Right renal cortex interstitium (tissue), 3 donors: Measurements from ENCODE around the gene PTBP3. TPM values are rescaled to one million over a fixed set of nuclear protein-coding genes. Genes with fewer than 3 reads are reported as not detected.

ENCODE experiments used
- DNase-seq, 3 donors: peaks; one replicate each; pipeline ENCODE4 v3.0.0-alpha.2; 2013; ENCODE audit warnings: low read depth in 3 of 3, low spot score in 2 of 3
- polyA plus RNA-seq, 3 donors: library from polyadenylated mRNA; unstranded; fragments of 120-200 nt; gene quantifications; one replicate each; pipeline ENCODE4 v1.2.1, GENCODE V29; 2013; ENCODE audit not compliant: insufficient read length in 3 of 3

The PTBP3 gene
- polyA plus RNA-seq, 3 donors: 84.3 to 94.1 (median 92.0) TPM

- no peak for DNase-seq
Observed at GRCh38 chr9:112174222-112174964, 159.0 kb downstream of the PTBP3 start.

GRCh38 chr9:112173489-112174221 is 159.8 kb downstream of the PTBP3 start:
- no peak for DNase-seq

GRCh38 chr9:112170968-112171367 is 162.5 kb downstream of the PTBP3 start:
- no peak for DNase-seq

- no peak for DNase-seq
Observed at GRCh38 chr9:112170235-112170634, 163.2 kb downstream of the PTBP3 start.

GRCh38 chr9:112169368-112169767 is 164.1 kb downstream of the PTBP3 start:
- DNase-seq: no peak

- no peak for DNase-seq
Observed at GRCh38 chr9:112168197-112168596, 165.2 kb downstream of the PTBP3 start.

Other genes starting within 250 kb of the PTBP3 start
- 10 to 100 TPM; 31.7 to 41.4 (median 31.8) TPM for gene SUSD1, start 158.3 kb downstream of the PTBP3 start, polyA plus RNA-seq
- gene HSDL2, start 46.5 kb upstream of the PTBP3 start, polyA plus RNA-seq: 100 to 1,000 TPM; 118 to 127 (median 121) TPM
- 10 to 100 TPM; 13.0 to 13.6 (median 13.1) TPM for gene KIAA1958, start 153.2 kb upstream of the PTBP3 start, polyA plus RNA-seq